IMR-90 (cell line): ENCODE results near the gene GADD45GIP1. TPM values are rescaled to one million over a fixed set of nuclear protein-coding genes. Genes with fewer than 3 reads are reported as not detected.

Experiments
- ATAC-seq: fragments of 200-7000 bp; cut with Tn5 transposase; 2 replicates; pipeline ENCODE4 v1.9.1; 2020; ENCODE audit warnings: low read depth, mild to moderate bottlenecking, moderate library complexity
- BruUV-seq: library from RNA; stranded (reverse); fragments of 400-500 nt; replicated peaks from 2 replicates; lab custom pipeline; 2021; lab: Mats Ljungman, UMichigan
- CTCF ChIA-PET: fragments of 300-600 bp; formaldehyde crosslinking; extraction: SDS; loops from one replicate; lab custom pipeline; 2021; ENCODE audit warnings: antibody characterized with exemption; lab: Yijun Ruan, JAX
- POLR2A ChIA-PET: fragments of 300-600 bp; sonication (Branson Sonifier 250); formaldehyde crosslinking; loops from one replicate; lab custom pipeline; 2022; ENCODE audit warnings: antibody characterized with exemption; ENCODE audit not compliant: unreplicated experiment; lab: Charles Lee
- DNase-seq: peaks from one replicate; pipeline ENCODE4 v3.0.0; 2013
- H2AFZ ChIP-seq: replicated peaks from 2 replicates; pipeline ENCODE3; 2013; ENCODE audit warnings: low read length, mild to moderate bottlenecking; ENCODE audit not compliant: poor library complexity
- H2AK5ac ChIP-seq: 2 replicates; pipeline ENCODE4 v1.6.1; 2013; ENCODE audit warnings: low read depth, low read length, inconsistent platforms
- H2AK9ac ChIP-seq: replicated peaks from 2 replicates; pipeline ENCODE3; 2013; ENCODE audit warnings: mild to moderate bottlenecking, low read depth, low read length, moderate library complexity; ENCODE audit not compliant: poor library complexity
- H2BK120ac ChIP-seq: 2 replicates; pipeline ENCODE4 v1.6.1; 2013; ENCODE audit warnings: low read depth, low read length, inconsistent platforms
- H2BK15ac ChIP-seq: 3 replicates; pipeline ENCODE4 v1.6.1; 2013; ENCODE audit warnings: low read depth, low read length, inconsistent platforms
- H2BK20ac ChIP-seq: 2 replicates; pipeline ENCODE4 v1.6.1; 2013; ENCODE audit warnings: low read depth, mild to moderate bottlenecking, inconsistent platforms, low read length, moderate library complexity
- H2BK5ac ChIP-seq: 2 replicates; pipeline ENCODE4 v1.6.1; 2013; ENCODE audit warnings: mild to moderate bottlenecking, low read depth, low read length, inconsistent platforms; ENCODE audit not compliant: poor library complexity, severe bottlenecking
- H3K14ac ChIP-seq: replicated peaks from 2 replicates; pipeline ENCODE4 v1.6.1; 2013; ENCODE audit warnings: low read depth, low read length, inconsistent platforms
- H3K18ac ChIP-seq: 2 replicates; pipeline ENCODE4 v1.6.1; 2013; ENCODE audit warnings: low read depth, low read length, control low read depth
- H3K23ac ChIP-seq: 2 replicates; pipeline ENCODE4 v1.6.1; 2013; ENCODE audit warnings: low read depth, low read length, inconsistent platforms
- H3K27ac ChIP-seq: 2 replicates; pipeline ENCODE4 v1.5.1; 2013; ENCODE audit warnings: mild to moderate bottlenecking, control low read depth, low read length; ENCODE audit not compliant: insufficient read depth
- H3K27me3 ChIP-seq: 2 replicates; pipeline ENCODE4 v1.6.1; 2013; ENCODE audit warnings: low read length; ENCODE audit not compliant: control insufficient read depth, insufficient read depth
- H3K36me3 ChIP-seq: 2 replicates; pipeline ENCODE4 v1.6.1; 2013; ENCODE audit warnings: low read length, mixed read lengths; ENCODE audit not compliant: control insufficient read depth, insufficient read depth
- H3K4ac ChIP-seq: 2 replicates; pipeline ENCODE4 v1.6.1; 2013; ENCODE audit warnings: low read depth, low read length, inconsistent platforms
- H3K4me1 ChIP-seq: 2 replicates; pipeline ENCODE4 v1.6.1; 2013; ENCODE audit warnings: low read length, mixed read lengths; ENCODE audit not compliant: control insufficient read depth, insufficient read depth
- H3K4me2 ChIP-seq: 2 replicates; pipeline ENCODE4 v1.6.1; 2013; ENCODE audit warnings: low read depth, mild to moderate bottlenecking, control low read depth, low read length, moderate library complexity
- H3K4me3 ChIP-seq: 2 replicates; pipeline ENCODE4 v1.5.1; 2013; ENCODE audit warnings: low read depth, mild to moderate bottlenecking, control low read depth, low read length, moderate library complexity; ENCODE audit not compliant: insufficient read depth
- H3K56ac ChIP-seq: 2 replicates; pipeline ENCODE4 v1.6.1; 2013; ENCODE audit warnings: low read length, inconsistent platforms; ENCODE audit not compliant: insufficient read depth; ENCODE audit errors: extremely low read depth
- H3K79me1 ChIP-seq, 2 experiments: 2 replicates each; pipeline ENCODE4 v1.6.1; 2013; ENCODE audit warnings: low read length in 2 of 2, inconsistent platforms in 1 of 2, low read depth in 1 of 2
- H3K9ac ChIP-seq: 2 replicates; pipeline ENCODE4 v1.6.1; 2013; ENCODE audit warnings: low read depth, low read length, control low read depth
- H3K9me1 ChIP-seq: 2 replicates; pipeline ENCODE4 v1.6.1; 2013; ENCODE audit warnings: low read length, inconsistent platforms; ENCODE audit not compliant: insufficient read depth
- H3K9me3 ChIP-seq: 2 replicates; pipeline ENCODE4 v1.6.1; 2013; ENCODE audit warnings: low read length; ENCODE audit not compliant: control insufficient read depth, insufficient read depth
- H4K20me1 ChIP-seq: 2 replicates; pipeline ENCODE4 v1.6.1; 2013; ENCODE audit warnings: low read length, inconsistent platforms; ENCODE audit not compliant: insufficient read depth
- H4K5ac ChIP-seq: 2 replicates; pipeline ENCODE4 v1.6.1; 2013; ENCODE audit warnings: mild to moderate bottlenecking, low read depth, low read length, control low read depth
- H4K8ac ChIP-seq, 2 experiments: 2 replicates each; pipeline ENCODE4 v1.6.1; 2013; ENCODE audit warnings: low read depth in 2 of 2, low read length in 2 of 2, control low read depth in 1 of 2, inconsistent platforms in 1 of 2
- H4K91ac ChIP-seq: 2 replicates; pipeline ENCODE4 v1.6.1; 2013; ENCODE audit warnings: low read depth, low read length, inconsistent platforms; ENCODE audit not compliant: insufficient read depth
- CEBPB ChIP-seq: IDR thresholded peaks from 2 replicates; pipeline ENCODE4 v1.6.1; 2012; ENCODE audit warnings: low read depth, low read length, improper control_type of control experiment
- CHD1 ChIP-seq: IDR thresholded peaks from 2 replicates; pipeline ENCODE4 v1.6.1; 2012; ENCODE audit warnings: low read depth, low read length, improper control_type of control experiment
- CTCF ChIP-seq: conservative IDR thresholded peaks from 2 replicates; pipeline ENCODE4 v1.5.1; 2012; ENCODE audit warnings: mild to moderate bottlenecking, low read depth, low read length, improper control_type of control experiment
- ELK1 ChIP-seq: fragments of 150-350 bp; IDR thresholded peaks from 2 replicates; pipeline ENCODE4 v1.6.1; 2016; ENCODE audit warnings: low read depth, mild to moderate bottlenecking, low read length, moderate library complexity, borderline replicate concordance
- FOS ChIP-seq: fragments of 150-350 bp; IDR thresholded peaks from 2 replicates; pipeline ENCODE4 v1.6.1; 2016; ENCODE audit warnings: low read depth, low read length
- MAFK ChIP-seq: IDR thresholded peaks from 2 replicates; pipeline ENCODE4 v1.6.1; 2012; ENCODE audit warnings: low read depth, low read length, improper control_type of control experiment
- MAZ ChIP-seq: IDR thresholded peaks from 2 replicates; pipeline ENCODE4 v1.6.1; 2012; ENCODE audit warnings: low read depth, mild to moderate bottlenecking, low read length, improper control_type of control experiment, moderate library complexity, borderline replicate concordance
- MXI1 ChIP-seq: IDR thresholded peaks from 2 replicates; pipeline ENCODE4 v1.6.1; 2012; ENCODE audit warnings: low read depth, mild to moderate bottlenecking, low read length, moderate library complexity, borderline replicate concordance
- NFE2L2 ChIP-seq: fragments of 150-350 bp; IDR thresholded peaks from 2 replicates; pipeline ENCODE4 v1.6.1; 2016; ENCODE audit warnings: low read depth, mild to moderate bottlenecking, low read length
- POLR2A ChIP-seq: IDR thresholded peaks from 2 replicates; pipeline ENCODE4 v1.6.1; 2012; ENCODE audit warnings: mild to moderate bottlenecking, low read depth, low read length
- RAD21 ChIP-seq: IDR thresholded peaks from 2 replicates; pipeline ENCODE4 v1.6.1; 2012; ENCODE audit warnings: low read length, improper control_type of control experiment
- RCOR1 ChIP-seq: IDR thresholded peaks from 2 replicates; pipeline ENCODE4 v1.6.1; 2012; ENCODE audit warnings: mild to moderate bottlenecking, low read length, improper control_type of control experiment; ENCODE audit not compliant: insufficient replicate concordance
- RFX5 ChIP-seq: IDR thresholded peaks from 2 replicates; pipeline ENCODE4 v1.8.0; 2012; ENCODE audit warnings: low read depth, mild to moderate bottlenecking, low read length, moderate library complexity
- SMC3 ChIP-seq: fragments of 150-350 bp; IDR thresholded peaks from 2 replicates; pipeline ENCODE4 v1.6.1; 2016; ENCODE audit warnings: low read depth, mild to moderate bottlenecking, antibody characterized with exemption, low read length, moderate library complexity
- USF2 ChIP-seq: fragments of 150-350 bp; IDR thresholded peaks from 2 replicates; pipeline ENCODE4 v1.6.1; 2017; ENCODE audit warnings: mild to moderate bottlenecking, antibody characterized with exemption, low read length, low read depth
- WGBS, 2 experiments: methylation state at CpG; one replicate each; pipeline versions ENCODE4 v1.1.5 to v1.1.7; 2013; ENCODE audit warnings: missing lambda C conversion rate in 2 of 2; ENCODE audit not compliant: insufficient read length in 1 of 2; ENCODE audit errors: extremely low coverage in 2 of 2; 5-methylcytosine and 5-hydroxymethylcytosine counted together
- dilution Hi-C: fragments of 300-500 bp; cut with HindIII; formaldehyde crosslinking; loops from one replicate; pipeline ENCODE4 v1.14.3; 2018; ENCODE audit warnings: low sequenced_read_pairs; ENCODE audit not compliant: unreplicated experiment
- in situ Hi-C: fragments of 300-500 bp; cut with MboI; formaldehyde crosslinking; loops from 3 replicates; pipeline ENCODE4 v1.14.3; 2019; ENCODE audit warnings: low sequenced_read_pairs, inconsistent platforms, mixed read lengths
- intact Hi-C: fragments of 100-400 bp; cut with micrococcal nuclease; formaldehyde crosslinking; loops from 2 replicates; pipeline ENCODE4 v1.10.0; 2022
- polyA plus RNA-seq, 3 experiments: library from polyadenylated mRNA; depleted of rRNA; stranded (reverse); fragments of >200 nt; gene quantifications; 2 replicates each; pipeline ENCODE4 v1.2.3, GENCODE V29; 2012; ENCODE audit warnings: low replicate concordance in 1 of 3
- total RNA-seq: library from RNA; depleted of rRNA; stranded (reverse); fragments of >200 nt; gene quantifications from 2 replicates; pipeline ENCODE4 v1.2.3, GENCODE V29; 2012

Gene GADD45GIP1
- total and polyA plus RNA-seq, 2 of the 4 experiments (the other 2 are of a cell fraction): 13.3 to 42.4 TPM

- H2BK15ac ChIP-seq: no peak overlapping the region
- no peak overlapping the region for H4K5ac ChIP-seq
- no peaks in the 10 kb centered on the region for H3K27me3 ChIP-seq
- no peak for DNase-seq
- POLR2A ChIA-PET: no interaction called here
- H4K8ac ChIP-seq: no peak overlapping the region
- no peak overlapping the region for H2AK9ac ChIP-seq
- BruUV-seq: no TSS peak
- intact Hi-C loops (no loop called here), in situ Hi-C loops (loop anchor here (10.0 kb wide), 1 partner anchor 625 kb away; no protein-coding TSS in a partner anchor), dilution Hi-C loops (no loop called here)
- H3K9me3 ChIP-seq: no peaks in the 10 kb centered on the region
- no peaks in the 10 kb centered on the region for H3K9me1 ChIP-seq
- no peak overlapping the region for H3K23ac ChIP-seq
- no peak for ATAC-seq
- H3K14ac ChIP-seq: no peak overlapping the region
- no peak overlapping the region for H3K4me2 ChIP-seq
- H2AK5ac ChIP-seq: no peak overlapping the region
- H4K91ac ChIP-seq: no peak overlapping the region
- 91% methylated on average over 4 of the region's 7 CpGs; no CpG with 5 or more reads in 1 of the 2 experiments for WGBS, 2 experiments
- no peak overlapping the region for H3K18ac ChIP-seq
- H2BK120ac ChIP-seq: no peak overlapping the region
- H3K56ac ChIP-seq: no peak overlapping the region
- H2BK20ac ChIP-seq: no peak overlapping the region
- no peak overlapping the region for H2AFZ ChIP-seq
- no peak overlapping the region for H3K27ac ChIP-seq
- CTCF ChIA-PET: no interaction called here
- H3K4ac ChIP-seq: no peak overlapping the region
- no peaks in the 10 kb centered on the region for H3K36me3 ChIP-seq
- no peak overlapping the region for H3K4me3 ChIP-seq
- no peak overlapping the region for H2BK5ac ChIP-seq
- H3K9ac ChIP-seq: no peak overlapping the region
- no peaks in the 10 kb centered on the region; a peak in 1 of 4 replicates for H3K79me1 ChIP-seq
- peaks cover 2% of the 10 kb centered on the region; the same call in 1 of the 2 replicates for H3K4me1 ChIP-seq
- no peaks in the 10 kb centered on the region for H4K20me1 ChIP-seq
- TF ChIP-seq SMC3 (no peak), POLR2A (no peak), CEBPB (no peak), MXI1 (no peak), RAD21 (no peak), MAFK (no peak), RCOR1 (no peak), ELK1 (no peak), FOS (no peak), CTCF (no peak), CHD1 (no peak), NFE2L2 (no peak), MAZ (no peak), RFX5 (no peak), USF2 (no peak)
Measured at GRCh38 chr19:12970070-12970820, 13.2 kb upstream of the GADD45GIP1 start.
